GM23338 (cell line): ENCODE results near the gene GPR108. TPM values are rescaled to one million over a fixed set of nuclear protein-coding genes. Genes with fewer than 3 reads are reported as not detected.

ENCODE experiments used
- ATAC-seq: fragments of 200-7000 bp; cut with Tn5 transposase; 3 replicates; pipeline ENCODE4 v1.9.1; 2020
- DNase-seq: peaks from one replicate; pipeline ENCODE4 v3.0.0-alpha.2; 2015; ENCODE audit warnings: low spot score
- H2AFZ ChIP-seq: fragments of 200-600 bp; sonication (generic); 2 replicates; pipeline ENCODE4 v1.8.0; 2016; ENCODE audit warnings: antibody characterized with exemption, mild to moderate bottlenecking, moderate library complexity
- H3F3A ChIP-seq: fragments of 200-600 bp; sonication (generic); replicated peaks from 2 replicates; pipeline ENCODE4 v1.8.0; 2017; ENCODE audit warnings: antibody characterized with exemption, mixed run types, low read depth
- H3K27ac ChIP-seq: fragments of 200-600 bp; sonication (generic); 2 replicates; pipeline ENCODE4 v1.6.1; 2016; ENCODE audit warnings: low read depth
- H3K27me3 ChIP-seq: fragments of 200-600 bp; sonication (generic); 2 replicates; pipeline ENCODE4 v1.8.0; 2016; ENCODE audit warnings: mild to moderate bottlenecking, mixed run types, moderate library complexity; ENCODE audit not compliant: insufficient read depth
- H3K36me3 ChIP-seq: fragments of 200-600 bp; sonication (generic); 2 replicates; pipeline ENCODE4 v1.8.0; 2016; ENCODE audit warnings: mild to moderate bottlenecking; ENCODE audit not compliant: insufficient read depth
- H3K4me1 ChIP-seq: fragments of 200-600 bp; sonication (generic); 2 replicates; pipeline ENCODE4 v1.8.0; 2016; ENCODE audit warnings: mild to moderate bottlenecking, moderate library complexity; ENCODE audit not compliant: insufficient read depth
- H3K4me2 ChIP-seq: fragments of 200-600 bp; sonication (generic); 2 replicates; pipeline ENCODE4 v1.7.1; 2017; ENCODE audit warnings: mixed run types
- H3K4me3 ChIP-seq: fragments of 200-600 bp; sonication (generic); 2 replicates; pipeline ENCODE4 v1.6.1; 2016; ENCODE audit warnings: mixed run types
- H3K79me2 ChIP-seq: fragments of 200-600 bp; sonication (generic); replicated peaks from 2 replicates; pipeline ENCODE4 v1.8.0; 2017; ENCODE audit warnings: mild to moderate bottlenecking; ENCODE audit not compliant: insufficient read depth
- H3K9me2 ChIP-seq: fragments of 200-600 bp; sonication (generic); 2 replicates; pipeline ENCODE4 v1.8.0; 2017; ENCODE audit not compliant: insufficient read depth
- H4K20me1 ChIP-seq: fragments of 200-600 bp; sonication (generic); replicated peaks from 2 replicates; pipeline ENCODE4 v1.8.0; 2017; ENCODE audit warnings: mild to moderate bottlenecking; ENCODE audit not compliant: insufficient read depth
- H3K27ac Mint-ChIP-seq: 2 replicates; pipeline ENCODE4 v1.8.0; 2020; ENCODE audit warnings: inconsistent platforms, mild to moderate bottlenecking, moderate library complexity, mixed read lengths
- H3K27me3 Mint-ChIP-seq: 3 replicates; pipeline ENCODE4 v1.8.0; 2022; ENCODE audit warnings: low read depth, mild to moderate bottlenecking, moderate library complexity, mixed read lengths, inconsistent platforms; ENCODE audit not compliant: insufficient read depth, poor library complexity
- H3K36me3 Mint-ChIP-seq: 3 replicates; pipeline ENCODE4 v1.8.0; 2021; ENCODE audit warnings: low read depth, mild to moderate bottlenecking, inconsistent platforms, moderate library complexity, mixed read lengths
- H3K4me1 Mint-ChIP-seq: 3 replicates; pipeline ENCODE4 v1.8.0; 2020; ENCODE audit warnings: mild to moderate bottlenecking, inconsistent platforms, mixed read lengths
- H3K4me3 Mint-ChIP-seq: 3 replicates; pipeline ENCODE4 v1.8.0; 2021; ENCODE audit warnings: moderate library complexity, mild to moderate bottlenecking, inconsistent platforms, mixed read lengths
- H3K9me3 Mint-ChIP-seq: 3 replicates; pipeline ENCODE4 v1.8.0; 2020; ENCODE audit warnings: moderate library complexity, mild to moderate bottlenecking, inconsistent platforms, mixed read lengths
- CREB1 ChIP-seq: fragments of 250-450 bp; sonication (Bioruptor Pico); IDR thresholded peaks from 2 replicates; pipeline ENCODE4 v1.5.0; 2020; ENCODE audit warnings: low read depth, mild to moderate bottlenecking, moderate library complexity
- CTCF ChIP-seq, 2 experiments: fragments of 200-600 bp in 1 of 2; sonication (generic) in 1 of 2; conservative IDR thresholded peaks; 2 replicates each; pipeline versions ENCODE4 v1.5.1 to v1.6.1; 2016 to 2017; ENCODE audit warnings: antibody characterized with exemption in 2 of 2, low read depth in 2 of 2, mild to moderate bottlenecking in 2 of 2, moderate library complexity in 1 of 2
- ETS1 ChIP-seq: IDR thresholded peaks from 2 replicates; pipeline ENCODE4 v1.6.1; 2016; ENCODE audit warnings: antibody characterized with exemption
- EZH2 ChIP-seq: fragments of 200-600 bp; sonication (generic); IDR thresholded peaks from one replicate; pipeline ENCODE4 v1.8.0; 2017; ENCODE audit warnings: antibody characterized with exemption, mild to moderate bottlenecking, low read depth; ENCODE audit not compliant: unreplicated experiment
- EZH2phosphoT487 ChIP-seq: fragments of 200-600 bp; sonication (generic); IDR thresholded peaks from one replicate; pipeline ENCODE4 v1.8.1; 2018; ENCODE audit warnings: antibody characterized with exemption; ENCODE audit not compliant: unreplicated experiment
- JUNB ChIP-seq: IDR thresholded peaks from one replicate; pipeline ENCODE4 v1.6.1; 2016; ENCODE audit warnings: antibody characterized with exemption; ENCODE audit not compliant: unreplicated experiment
- NANOG ChIP-seq: IDR thresholded peaks from 2 replicates; pipeline ENCODE4 v1.6.1; 2016; ENCODE audit warnings: antibody characterized with exemption, borderline replicate concordance
- POLR2AphosphoS5 ChIP-seq: IDR thresholded peaks from 2 replicates; pipeline ENCODE4 v1.6.1; 2016; ENCODE audit warnings: antibody characterized with exemption, low read depth
- REST ChIP-seq: IDR thresholded peaks from one replicate; pipeline ENCODE4 v1.6.1; 2018; ENCODE audit warnings: antibody characterized with exemption; ENCODE audit not compliant: unreplicated experiment
- STAT1 ChIP-seq: IDR thresholded peaks from one replicate; pipeline ENCODE4 v1.6.1; 2016; ENCODE audit warnings: antibody characterized with exemption; ENCODE audit not compliant: unreplicated experiment
- ZNF114 ChIP-seq: fragments of 250-450 bp; sonication (Bioruptor Pico); IDR thresholded peaks from 2 replicates; pipeline ENCODE4 v1.5.0; 2020; ENCODE audit warnings: mild to moderate bottlenecking, moderate library complexity
- ZNF331 ChIP-seq: fragments of 250-450 bp; sonication (Bioruptor Pico); IDR thresholded peaks from 2 replicates; pipeline ENCODE4 v1.5.0; 2020; ENCODE audit warnings: low read depth, mild to moderate bottlenecking, moderate library complexity
- ZNF462 ChIP-seq: fragments of 250-450 bp; sonication (Bioruptor Pico); IDR thresholded peaks from 2 replicates; pipeline ENCODE4 v1.5.0; 2020; ENCODE audit warnings: mild to moderate bottlenecking, moderate library complexity
- polyA plus RNA-seq: library from polyadenylated mRNA; unstranded; fragments of >200 nt; fragmentation: Nextera tagmentation; extraction: Ambion mirVana; gene quantifications from 2 replicates; pipeline ENCODE4 v1.2.1, GENCODE V29; 2016
- total RNA-seq: library from RNA; depleted of rRNA; stranded (reverse); fragments of >200 nt; shearing (Covaris generic); gene quantifications from 2 replicates; pipeline ENCODE4 v1.2.3, GENCODE V29; 2014

Gene GPR108
- total and polyA plus RNA-seq, 2 experiments from 2014 or later, result 44.8 to 57.9 TPM

DNA sequence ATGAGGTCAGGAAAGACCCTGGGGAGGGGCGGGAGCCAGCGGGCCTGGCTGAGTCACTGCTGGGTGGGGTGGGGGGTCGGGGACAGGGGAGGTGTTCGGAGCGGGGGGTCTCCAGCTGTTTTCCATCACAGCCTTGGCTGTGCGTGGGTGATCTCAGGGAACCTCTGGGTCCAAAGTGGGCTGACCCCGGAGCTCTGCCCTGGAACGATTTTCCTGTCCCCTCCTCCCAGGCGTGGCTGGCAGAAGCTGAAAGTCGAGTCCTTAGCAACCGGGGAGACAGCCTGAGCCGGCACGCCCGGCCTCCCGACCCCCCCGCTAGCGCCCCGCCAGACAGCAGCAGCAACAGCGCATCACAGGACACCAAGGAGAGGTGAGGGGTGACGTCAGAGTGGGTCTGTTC lies 12.7 kb upstream of the GPR108 start:
- Histone ChIP-seq H3K79me2 (no peaks in the 10 kb centered on the region), H3K4me3 (no peak overlapping the region), H4K20me1 (peaks cover 13% of the 10 kb centered on the region), H3K36me3 (peaks cover 43% of the 10 kb centered on the region), H2AFZ (no peak overlapping the region), H3K27ac (no peak overlapping the region), H3K27me3 (no peaks in the 10 kb centered on the region), H3K4me1 (peaks cover 13% of the 10 kb centered on the region; the same call in 1 of the 2 replicates), H3F3A (peaks cover 15% of the 10 kb centered on the region), H3K9me2 (no peaks in the 10 kb centered on the region), H3K4me2 (no peak overlapping the region)
- DNase-seq, result no peak
- no peak for ATAC-seq
- H3K9me3 Mint-ChIP-seq, result no peaks in the 10 kb centered on the region
- peaks cover 3% of the 10 kb centered on the region; the same call in 1 of the 3 replicates for H3K4me1 Mint-ChIP-seq
- peaks cover 73% of the 10 kb centered on the region for H3K36me3 Mint-ChIP-seq
- no peak overlapping the region for H3K4me3 Mint-ChIP-seq
- TF ChIP-seq REST, result no peak
- no peak for TF ChIP-seq JUNB
- TF ChIP-seq ETS1, result no peak
- no peak for TF ChIP-seq CREB1 (CRISPR knock-in tag)
- TF ChIP-seq ZNF114 (CRISPR knock-in tag), result no peak
- TF ChIP-seq EZH2, result no peak
- TF ChIP-seq EZH2phosphoT487, result no peak
- no peak for TF ChIP-seq NANOG
- no peak for TF ChIP-seq ZNF462 (CRISPR knock-in tag)
- TF ChIP-seq STAT1, result no peak
- TF ChIP-seq CTCF (conservative IDR thresholded peaks at IDR 0.05; ENCODE audit: low read depth in 2 of 2), result no peak
- TF ChIP-seq POLR2AphosphoS5, result no peak
- no peak for TF ChIP-seq ZNF331 (CRISPR knock-in tag)
- H3K27me3 Mint-ChIP-seq, result peaks cover 27% of the 10 kb centered on the region
- H3K27ac Mint-ChIP-seq, result no peak overlapping the region
